Right kidney (tissue), 1 donor: ENCODE measurements around the gene RCAN3.
"Not testable (repeated sequence)": the region's sequence is repeated elsewhere in the genome, so short reads cannot be mapped to it uniquely, and the experiment has no call there.

Experiments
- DNase-seq: peaks from one replicate; pipeline ENCODE4 v3.0.0-alpha.2; 2016

The RCAN3 gene

GRCh38 chr1:24508911-24509310 lies 6.3 kb downstream of the RCAN3 start:
- DNase-seq: no peak

GRCh38 chr1:24513706-24514105 lies 11.1 kb downstream of the RCAN3 start:
- DNase-seq: no peak

- DNase-seq: no peak
Observed at GRCh38 chr1:24514946-24515345, 12.3 kb downstream of the RCAN3 start.

GRCh38 chr1:24515671-24516209 lies 13.1 kb downstream of the RCAN3 start:
- not testable (repeated sequence) for DNase-seq

- DNase-seq: no peak
Observed at GRCh38 chr1:24516506-24516905, 13.9 kb downstream of the RCAN3 start.

- no peak for DNase-seq
Observed at GRCh38 chr1:24517898-24518297, 15.3 kb downstream of the RCAN3 start.

GRCh38 chr1:24520282-24520681 lies 17.6 kb downstream of the RCAN3 start:
- not testable (repeated sequence) for DNase-seq

- DNase-seq: no peak
Observed at GRCh38 chr1:24525606-24526005, 23.0 kb downstream of the RCAN3 start.

GRCh38 chr1:24526045-24526444 lies 23.4 kb downstream of the RCAN3 start:
- DNase-seq: no peak

GRCh38 chr1:24526940-24527542 lies 24.4 kb downstream of the RCAN3 start:
- DNase-seq: no peak

- DNase-seq: no peak
Observed at GRCh38 chr1:24528744-24529143, 26.1 kb downstream of the RCAN3 start.

GRCh38 chr1:24529292-24529691 lies 26.7 kb downstream of the RCAN3 start:
- DNase-seq: not testable (repeated sequence)

GRCh38 chr1:24535021-24535424 lies 32.4 kb downstream of the RCAN3 start:
- no peak for DNase-seq

- no peak for DNase-seq
Observed at GRCh38 chr1:24535778-24536177, 33.1 kb downstream of the RCAN3 start.

GRCh38 chr1:24536391-24536840 lies 33.8 kb downstream of the RCAN3 start:
- no peak for DNase-seq

- DNase-seq: no peak
Observed at GRCh38 chr1:24540051-24540905, 37.6 kb downstream of the RCAN3 start.

- no peak for DNase-seq
Observed at GRCh38 chr1:24540906-24541710, 38.5 kb downstream of the RCAN3 start.

- no peak for DNase-seq
Observed at GRCh38 chr1:24541711-24542346, 39.2 kb downstream of the RCAN3 start.

GRCh38 chr1:24544239-24544638 lies 41.6 kb downstream of the RCAN3 start:
- DNase-seq: no peak

- DNase-seq: no peak
Observed at GRCh38 chr1:24545662-24546061, 43.0 kb downstream of the RCAN3 start.

GRCh38 chr1:24547195-24547594 lies 44.6 kb downstream of the RCAN3 start:
- no peak for DNase-seq

- DNase-seq: no peak
Observed at GRCh38 chr1:24548070-24548469, 45.4 kb downstream of the RCAN3 start.
